Spleen (tissue), 7 donors: Measurements from ENCODE around the gene TMEM125.

ENCODE experiments used
- POLR2A ChIP-seq, 3 donors: fragments of 450-650 bp; IDR thresholded peaks; one replicate each; pipeline ENCODE4 v1.5.1; 2017; ENCODE audit warnings: antibody characterized with exemption in 3 of 3, mild to moderate bottlenecking in 1 of 3
- POLR2AphosphoS5 ChIP-seq, 3 donors: sonication (generic); formaldehyde crosslinking; IDR thresholded peaks; one replicate each; pipeline ENCODE4 v1.5.1; 2017; ENCODE audit warnings: antibody characterized with exemption in 3 of 3
- TF ChIP-seq, protein P1 (sequence below), 11 experiments: fragments of 200-600 bp in 7 of 11; fragments of 450-650 bp in 4 of 11; sonication (generic) in 4 of 11; IDR thresholded peaks in 8 of 11; conservative IDR thresholded peaks in 3 of 11; 1 replicate in 7 of 11; 2 replicates in 4 of 11; pipeline versions ENCODE4 v1.4.0 to v1.8.0; 2016 to 2021; ENCODE audit warnings: antibody characterized with exemption in 11 of 11, inconsistent platforms in 4 of 11, mild to moderate bottlenecking in 1 of 11
- donor health status: DM: no; HTN: no; CAD: no; lungs with moderate emphysema.
- donor health status: DM: no; HTN: no; CAD: no.
- donor health status: DM: no; HTN: no; CAD: no.

DNA sequence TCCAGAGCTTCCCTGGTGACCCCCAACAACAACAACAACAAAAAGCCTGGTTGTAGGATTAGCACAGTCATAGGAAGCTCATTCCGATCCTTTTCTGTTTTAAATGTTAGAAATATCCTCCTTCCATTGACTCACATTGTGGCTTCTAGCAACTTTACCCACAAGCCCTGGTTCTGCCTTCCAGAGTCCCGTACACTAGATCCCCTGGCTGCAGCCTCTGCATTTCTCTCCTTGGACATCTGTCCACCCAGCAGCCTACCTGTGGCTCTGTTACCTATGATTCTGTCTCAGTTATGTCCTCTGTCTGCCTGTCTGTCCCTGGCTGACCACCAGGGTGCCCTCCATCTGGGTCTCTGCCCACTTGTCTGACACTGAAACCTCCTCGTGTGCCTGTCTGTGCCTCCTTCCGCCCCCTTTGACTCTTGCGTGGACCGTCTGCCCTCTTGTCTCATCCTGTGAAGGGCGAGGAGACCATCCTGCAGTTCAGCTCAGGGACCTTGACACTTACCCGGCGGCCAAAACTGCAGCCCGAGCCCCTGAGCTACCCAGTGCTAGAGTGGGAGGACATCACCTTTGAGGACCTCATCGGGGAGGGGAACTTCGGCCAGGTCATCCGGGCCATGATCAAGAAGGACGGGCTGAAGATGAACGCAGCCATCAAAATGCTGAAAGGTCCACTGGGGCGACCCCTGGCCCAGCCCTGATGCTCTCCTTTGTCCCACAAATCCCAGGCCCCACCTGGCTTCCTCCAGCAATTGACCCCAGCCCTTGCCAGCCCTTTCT lies 47.1 kb downstream of the TMEM125 start:
- TF ChIP-seq POLR2AphosphoS5 (IDR thresholded peaks at IDR 0.05) (no peak), POLR2A (IDR thresholded peaks at IDR 0.05) (no peak)
- TF ChIP-seq, protein P1, sequence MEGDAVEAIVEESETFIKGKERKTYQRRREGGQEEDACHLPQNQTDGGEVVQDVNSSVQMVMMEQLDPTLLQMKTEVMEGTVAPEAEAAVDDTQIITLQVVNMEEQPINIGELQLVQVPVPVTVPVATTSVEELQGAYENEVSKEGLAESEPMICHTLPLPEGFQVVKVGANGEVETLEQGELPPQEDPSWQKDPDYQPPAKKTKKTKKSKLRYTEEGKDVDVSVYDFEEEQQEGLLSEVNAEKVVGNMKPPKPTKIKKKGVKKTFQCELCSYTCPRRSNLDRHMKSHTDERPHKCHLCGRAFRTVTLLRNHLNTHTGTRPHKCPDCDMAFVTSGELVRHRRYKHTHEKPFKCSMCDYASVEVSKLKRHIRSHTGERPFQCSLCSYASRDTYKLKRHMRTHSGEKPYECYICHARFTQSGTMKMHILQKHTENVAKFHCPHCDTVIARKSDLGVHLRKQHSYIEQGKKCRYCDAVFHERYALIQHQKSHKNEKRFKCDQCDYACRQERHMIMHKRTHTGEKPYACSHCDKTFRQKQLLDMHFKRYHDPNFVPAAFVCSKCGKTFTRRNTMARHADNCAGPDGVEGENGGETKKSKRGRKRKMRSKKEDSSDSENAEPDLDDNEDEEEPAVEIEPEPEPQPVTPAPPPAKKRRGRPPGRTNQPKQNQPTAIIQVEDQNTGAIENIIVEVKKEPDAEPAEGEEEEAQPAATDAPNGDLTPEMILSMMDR (IDR thresholded peaks at IDR 0.05 in 8 of 11, conservative IDR thresholded peaks at IDR 0.05 in 3 of 11) = no peak
